Psoas muscle (tissue), 8 donors: ENCODE results near the gene CFAP70. TPM values are rescaled to one million over a fixed set of nuclear protein-coding genes. Genes with fewer than 3 reads are reported as not detected.

Experiments used
- ATAC-seq, 4 donors: fragments of 200-7000 bp; cut with Tn5 transposase; one replicate each; pipeline ENCODE4 v1.9.1; 2020; ENCODE audit warnings: moderate library complexity in 3 of 4, mild to moderate bottlenecking in 2 of 4
- DNase-seq, 2 donors: peaks; one replicate each; pipeline ENCODE4 v3.0.0-alpha.2; 2020
- H3K27ac ChIP-seq: fragments of 200-600 bp; one replicate; pipeline ENCODE4 v1.8.0; 2022
- H3K27me3 ChIP-seq, 3 donors: fragments of 200-600 bp in 1 of 3; one replicate each; pipeline versions ENCODE4 v1.6.1 to v1.8.0; 2013 to 2022; ENCODE audit warnings: low read length in 2 of 3, mild to moderate bottlenecking in 2 of 3, moderate library complexity in 1 of 3; ENCODE audit not compliant: insufficient read depth in 3 of 3
- H3K36me3 ChIP-seq, 2 donors: fragments of 200-600 bp in 1 of 2; one replicate each; pipeline versions ENCODE4 v1.6.1 to v1.8.0; 2013 to 2022; ENCODE audit warnings: low read depth in 1 of 2, mild to moderate bottlenecking in 1 of 2, moderate library complexity in 1 of 2; ENCODE audit not compliant: insufficient read depth in 1 of 2
- H3K4me1 ChIP-seq: fragments of 200-600 bp; one replicate; pipeline ENCODE4 v1.8.0; 2022
- H3K4me3 ChIP-seq: fragments of 200-600 bp; one replicate; pipeline ENCODE4 v1.8.0; 2022; ENCODE audit warnings: mild to moderate bottlenecking
- H3K9me3 ChIP-seq: fragments of 200-600 bp; one replicate; pipeline ENCODE4 v1.8.0; 2022
- CTCF ChIP-seq: fragments of 200-600 bp; IDR thresholded peaks from one replicate; pipeline ENCODE4 v1.8.0; 2022; ENCODE audit warnings: antibody characterized with exemption
- WGBS, 3 donors: extraction: QIAGEN DNeasy Blood & Tissue Kit; methylation state at CpG; one replicate each; pipeline versions ENCODE4 v1.1.6 to v1.1.7; 2013; 5-methylcytosine and 5-hydroxymethylcytosine counted together
- intact Hi-C, 2 donors: fragments of 100-400 bp; cut with DNase I; formaldehyde crosslinking; loops; one replicate each; pipeline versions ENCODE4 v1.11.0 to v1.14.2; 2022
- polyA plus RNA-seq, 3 donors: library from polyadenylated mRNA; stranded (reverse); fragments of 200-250 nt; gene quantifications; one replicate each; pipeline ENCODE4 v1.2.3, GENCODE V29; 2013
- total RNA-seq, 4 donors: library from RNA; stranded (reverse); fragmentation: NEBNext Ultra II Directional in 2 of 4; extraction: Animal tissue kit (Norgen Biotek cat#: 25700) in 2 of 4; gene quantifications; one replicate each; pipeline versions ENCODE4 v1.2.1 to v1.2.4, GENCODE V29; 2021 to 2023
- donor health status: healthy with polysubstance abuse.
- donor health status: DM: no; HTN: no; CAD: no; lungs with moderate emphysema.
- donor health status: Bipolar disorder and iron deficiency.
- donor health status: healthy.
- donor health status: DM: yes; HTN: yes; CAD: no.
- donor health status: DM: no; HTN: no; CAD: no.
- donor health status: DM: no; HTN: no; CAD: no.
- donor health status: DM: yes; HTN: yes; CAD: no.

CFAP70 gene
- total and polyA plus RNA-seq, 7 donors: 0.08 to 0.86 (median 0.47) TPM

GRCh38 chr10:73211106-73211811 is 147.4 kb downstream of the CFAP70 start:
- Histone ChIP-seq H3K9me3 (no peaks in the 10 kb centered on the region), H3K27ac (no peak overlapping the region), H3K36me3 (peaks cover 3 to 48% of the 10 kb centered on the region in 2 donors), H3K27me3 (no peaks in the 10 kb centered on the region), H3K4me1 (no peaks in the 10 kb centered on the region), H3K4me3 (no peak overlapping the region)
- intact Hi-C loops: no loop called here
- TF ChIP-seq CTCF: no peak
- ATAC-seq (no peak), DNase-seq (no peak)
- WGBS, 3 donors: 72 to 83% (median 74%) methylated on average over 4 of the region's 4 CpGs

GRCh38 chr10:73210395-73211105 is 148.1 kb downstream of the CFAP70 start:
- no peak for ATAC-seq
- 96 to 98% (median 96%) methylated on average over 3 of the region's 3 CpGs for WGBS, 3 donors
- no peak for TF ChIP-seq CTCF

DNA sequence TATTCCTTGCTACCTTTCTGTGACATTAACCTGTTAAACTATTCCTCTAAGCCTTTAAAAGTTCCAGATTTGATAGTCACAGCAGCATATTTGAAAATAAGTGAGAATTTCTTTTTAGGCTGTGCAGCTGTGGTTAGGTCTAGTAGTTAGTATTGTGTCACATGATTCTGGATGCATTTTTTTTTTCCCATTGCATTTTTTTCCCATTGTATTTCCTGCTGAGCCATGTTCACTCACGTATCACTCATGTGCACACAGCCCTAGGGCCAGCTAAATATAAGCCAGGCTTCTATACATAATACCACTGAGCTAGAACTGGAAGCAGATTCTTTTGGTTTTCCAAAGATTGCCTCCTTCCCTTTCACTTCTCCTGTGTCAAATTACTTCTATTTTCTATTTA is 149.0 kb downstream of the CFAP70 start:
- no peak for DNase-seq
- Histone ChIP-seq H3K4me1 (no peaks in the 10 kb centered on the region), H3K27ac (no peak overlapping the region), H3K9me3 (no peaks in the 10 kb centered on the region), H3K36me3 (peaks cover 3 to 46% of the 10 kb centered on the region in 2 donors), H3K27me3 (no peaks in the 10 kb centered on the region), H3K4me3 (no peak overlapping the region)
- intact Hi-C loops: no loop called here
- 43 to 69% (median 66%) methylated on average over 1 of the region's 1 CpG for WGBS, 3 donors
- no peak for ATAC-seq
- no peak for TF ChIP-seq CTCF

More at GRCh38 chr10:73210395-73211105, 148.1 kb downstream of the CFAP70 start:
- Histone ChIP-seq H3K27me3 (no peaks in the 10 kb centered on the region), H3K4me1 (no peaks in the 10 kb centered on the region), H3K4me3 (no peak overlapping the region), H3K9me3 (no peaks in the 10 kb centered on the region), H3K36me3 (peaks cover 3 to 46% of the 10 kb centered on the region in 2 donors), H3K27ac (no peak overlapping the region)
- no peak for DNase-seq
- intact Hi-C loops: no loop called here

DNA sequence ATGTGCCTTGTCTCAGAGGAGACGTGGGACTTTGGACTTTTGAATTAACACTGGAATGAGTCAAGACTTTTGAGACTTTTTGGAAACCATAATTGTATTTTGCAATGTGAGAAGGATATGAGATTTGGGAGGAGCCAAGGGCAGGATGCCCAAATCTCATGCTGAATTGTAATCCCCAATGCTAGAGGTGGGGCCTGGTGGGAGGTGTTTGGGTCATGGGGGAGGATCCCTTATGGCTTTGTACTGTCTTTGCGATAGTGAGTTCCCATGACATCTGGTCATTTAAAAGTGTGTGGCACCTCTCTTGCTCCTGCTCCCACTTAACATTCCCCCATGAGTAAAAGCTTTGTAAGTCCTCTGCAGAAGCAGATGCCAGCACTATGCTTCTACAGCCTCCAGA is 150.8 kb downstream of the CFAP70 start:
- WGBS, 3 donors: 76 to 90% (median 83%) methylated on average over 2 of the region's 2 CpGs
- Histone ChIP-seq H3K36me3 (peaks cover 3 to 42% of the 10 kb centered on the region in 2 donors), H3K4me1 (no peaks in the 10 kb centered on the region), H3K27me3 (no peaks in the 10 kb centered on the region), H3K27ac (no peak overlapping the region), H3K9me3 (no peaks in the 10 kb centered on the region), H3K4me3 (no peak overlapping the region)
- DNase-seq (peak; percentile 40 to 62), ATAC-seq (no peak)
- intact Hi-C loops: no loop called here
- no peak for TF ChIP-seq CTCF
